SW480 (cell line): ENCODE results near the gene EPS8L1.

Experiments used
- DNase-seq: peaks from one replicate; pipeline ENCODE4 v3.0.0-alpha.2; 2016; ENCODE audit warnings: low spot score

The EPS8L1 gene

GRCh38 chr19:55115446-55116065 is 39.9 kb downstream of the EPS8L1 start:
- no peak for DNase-seq

- DNase-seq = peak; percentile 28
Measured at GRCh38 chr19:55116232-55116858, 40.7 kb downstream of the EPS8L1 start.

GRCh38 chr19:55116859-55117662 is 41.4 kb downstream of the EPS8L1 start, which contains the start of gene PPP1R12C:
PPP1R12C (minus strand) TSS chr19:55117637; CDS start chr19:55117543, 94 bp downstream.
- no peak for DNase-seq

- DNase-seq = peak; percentile 100
Measured at GRCh38 chr19:55117663-55118391, 42.2 kb downstream of the EPS8L1 start.

- peak; percentile 38 for DNase-seq
Measured at GRCh38 chr19:55118401-55118991, 42.8 kb downstream of the EPS8L1 start.

GRCh38 chr19:55119053-55119452 is 43.4 kb downstream of the EPS8L1 start:
- no peak for DNase-seq

- DNase-seq = no peak
Measured at GRCh38 chr19:55131421-55131820, 55.8 kb downstream of the EPS8L1 start.

GRCh38 chr19:55132453-55133129 is 56.9 kb downstream of the EPS8L1 start:
- no peak for DNase-seq

- no peak for DNase-seq
Measured at GRCh38 chr19:55133639-55134444, 58.2 kb downstream of the EPS8L1 start.

- DNase-seq = no peak
Measured at GRCh38 chr19:55134736-55135135, 59.1 kb downstream of the EPS8L1 start.

GRCh38 chr19:55136399-55137102 is 60.9 kb downstream of the EPS8L1 start:
- no peak for DNase-seq
